GM21723 (cell line): ENCODE data around the gene SLC34A2.
"Not testable (repeated sequence)": the region's sequence is repeated elsewhere in the genome, so short reads cannot be mapped to it uniquely, and the experiment has no call there.

ENCODE experiments used
- ATAC-seq: cut with Tn5 transposase; IDR thresholded peaks from one replicate; pipeline ENCODE4 v1.9.1; 2021; ENCODE audit warnings: mild to moderate bottlenecking, moderate library complexity; ENCODE audit not compliant: unreplicated experiment

SLC34A2 gene, protein sequence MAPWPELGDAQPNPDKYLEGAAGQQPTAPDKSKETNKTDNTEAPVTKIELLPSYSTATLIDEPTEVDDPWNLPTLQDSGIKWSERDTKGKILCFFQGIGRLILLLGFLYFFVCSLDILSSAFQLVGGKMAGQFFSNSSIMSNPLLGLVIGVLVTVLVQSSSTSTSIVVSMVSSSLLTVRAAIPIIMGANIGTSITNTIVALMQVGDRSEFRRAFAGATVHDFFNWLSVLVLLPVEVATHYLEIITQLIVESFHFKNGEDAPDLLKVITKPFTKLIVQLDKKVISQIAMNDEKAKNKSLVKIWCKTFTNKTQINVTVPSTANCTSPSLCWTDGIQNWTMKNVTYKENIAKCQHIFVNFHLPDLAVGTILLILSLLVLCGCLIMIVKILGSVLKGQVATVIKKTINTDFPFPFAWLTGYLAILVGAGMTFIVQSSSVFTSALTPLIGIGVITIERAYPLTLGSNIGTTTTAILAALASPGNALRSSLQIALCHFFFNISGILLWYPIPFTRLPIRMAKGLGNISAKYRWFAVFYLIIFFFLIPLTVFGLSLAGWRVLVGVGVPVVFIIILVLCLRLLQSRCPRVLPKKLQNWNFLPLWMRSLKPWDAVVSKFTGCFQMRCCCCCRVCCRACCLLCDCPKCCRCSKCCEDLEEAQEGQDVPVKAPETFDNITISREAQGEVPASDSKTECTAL

DNA sequence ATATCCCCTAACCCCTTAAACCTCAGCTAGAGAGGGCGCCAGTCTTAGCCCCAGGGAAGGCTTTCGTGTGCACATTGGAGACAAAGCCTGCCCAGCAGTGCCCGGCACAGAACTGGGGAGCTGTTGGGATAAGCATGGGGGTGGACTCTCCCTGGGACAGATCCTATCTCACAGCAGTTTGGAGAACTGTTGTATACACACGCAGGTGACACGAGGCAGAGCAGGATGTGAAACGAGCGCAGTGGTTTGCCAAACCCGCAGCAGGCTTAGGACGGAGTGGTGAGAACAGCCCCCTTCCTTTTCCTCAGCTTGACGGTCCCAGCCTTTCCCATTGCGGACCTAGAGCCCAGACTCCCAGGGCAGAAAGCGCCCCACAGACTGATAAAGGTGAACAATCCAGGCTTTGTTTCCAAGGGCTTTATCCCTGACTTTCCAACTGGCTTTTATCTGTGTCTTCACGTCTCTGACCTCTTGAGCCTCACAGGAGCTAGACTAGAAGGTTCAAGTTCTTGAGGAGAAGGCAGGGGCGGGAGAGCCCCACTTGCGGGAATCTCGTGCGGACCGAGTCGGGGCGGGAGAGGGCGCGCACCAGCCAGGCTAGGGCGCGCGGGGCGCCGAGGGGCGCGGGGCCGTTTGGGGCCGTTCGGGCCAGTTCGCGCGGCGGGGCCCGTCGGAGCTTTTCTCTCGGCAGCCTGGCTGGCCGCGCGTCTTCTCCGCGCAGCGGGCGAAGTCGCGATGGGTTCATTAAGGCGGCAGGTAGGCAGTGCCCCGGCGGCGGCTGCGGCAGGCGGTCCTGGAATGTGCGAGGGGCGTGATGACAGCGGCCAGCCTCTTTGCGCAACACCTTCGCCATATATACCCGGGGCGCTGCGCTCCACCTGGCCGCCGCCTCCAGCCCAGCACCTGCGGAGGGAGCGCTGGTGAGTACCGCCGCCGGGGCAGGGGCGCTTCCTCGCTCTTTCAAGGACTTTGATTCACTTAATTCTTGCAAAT, at the start of gene SLC34A2:
Gene SLC34A2 (plus strand): TSS at position 881 of the 993 bp plus-strand sequence. CDS start 6,650 bp downstream, outside the sequence.
- no peak for ATAC-seq

DNA sequence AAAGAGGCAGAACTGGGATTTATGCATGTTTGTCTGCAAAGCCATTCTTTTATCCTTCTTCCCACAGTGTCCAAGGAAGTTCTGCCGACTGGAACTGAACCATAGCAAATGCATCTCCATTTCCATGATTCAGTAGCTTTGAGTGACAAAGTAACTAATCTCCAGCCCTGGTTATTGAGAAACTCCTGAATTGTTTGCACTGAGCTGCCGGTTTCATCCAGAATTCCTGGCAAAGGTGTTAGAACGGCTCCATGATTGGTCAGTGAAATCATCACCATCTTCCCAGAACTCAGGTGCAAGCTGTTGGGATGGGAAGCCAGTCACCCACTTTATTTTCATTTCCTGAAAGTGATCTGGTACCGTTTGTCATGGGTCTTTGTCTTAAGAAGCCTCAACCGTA, 47.0 kb upstream of the SLC34A2 start:
- no peak for ATAC-seq

DNA sequence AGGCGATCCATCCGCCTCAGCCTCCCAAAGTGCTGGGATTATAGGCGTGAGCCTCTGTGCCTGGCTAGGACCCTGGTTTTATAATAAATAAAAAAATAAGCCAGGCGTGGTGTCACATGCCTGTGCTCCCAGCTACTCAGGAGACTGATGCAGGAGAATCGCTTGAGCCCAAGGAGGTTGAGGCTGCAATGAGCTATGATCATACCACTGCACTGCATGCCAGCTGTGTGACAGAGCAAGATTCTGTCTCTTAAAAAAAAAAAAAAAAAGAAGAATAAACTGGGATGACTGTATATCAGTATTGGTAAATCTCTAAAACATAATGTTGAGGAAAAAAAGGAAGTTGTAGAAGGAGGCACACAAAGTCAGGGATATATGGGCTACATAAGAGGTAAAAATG, 45.7 kb upstream of the SLC34A2 start:
- no peak for ATAC-seq

DNA sequence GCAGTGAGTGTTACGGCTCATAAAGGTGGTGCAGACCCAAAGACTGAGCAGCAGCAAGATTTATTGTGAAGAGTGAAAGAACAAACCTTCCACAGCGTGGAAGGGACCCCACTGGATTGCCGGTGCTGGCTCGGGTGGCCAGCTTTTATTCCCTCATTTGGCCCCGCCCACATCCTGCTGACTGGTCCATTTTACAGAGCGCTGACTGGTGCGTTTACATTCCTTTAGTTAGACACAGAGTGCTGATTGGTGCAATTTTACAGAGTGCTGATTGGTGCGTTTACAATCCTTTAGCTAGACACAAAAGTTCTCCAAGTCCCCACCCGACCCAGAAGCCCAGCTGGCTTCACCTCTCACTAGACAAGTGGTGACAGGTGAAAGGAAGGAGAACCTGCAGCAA, 42.0 kb upstream of the SLC34A2 start:
- ATAC-seq: not testable (repeated sequence)

- no peak for ATAC-seq
These were observed 40.8 kb upstream of the SLC34A2 start for GRCh38 chr4:25614807-25615206.

GRCh38 chr4:25621027-25621930, 34.4 kb upstream of the SLC34A2 start:
- ATAC-seq: no peak

DNA sequence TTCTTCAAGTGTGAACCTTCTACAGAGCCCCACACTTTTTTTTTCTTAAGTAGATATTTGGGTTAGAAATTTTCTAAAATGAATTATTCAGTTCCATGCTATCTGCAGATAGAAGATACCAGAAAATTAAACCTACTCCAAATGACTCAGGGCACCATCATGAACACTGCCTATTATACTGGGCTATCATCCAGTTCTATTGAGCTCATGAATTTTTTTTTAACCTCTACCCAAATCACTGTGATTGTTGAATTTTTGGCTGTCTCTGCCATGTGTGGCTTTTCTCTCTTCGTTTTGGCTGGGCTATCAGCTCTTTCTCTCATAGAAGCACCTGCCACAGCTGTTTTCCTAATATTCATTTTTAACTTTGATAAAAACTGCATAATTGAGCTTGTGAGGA, 31.0 kb upstream of the SLC34A2 start:
- ATAC-seq: no peak

DNA sequence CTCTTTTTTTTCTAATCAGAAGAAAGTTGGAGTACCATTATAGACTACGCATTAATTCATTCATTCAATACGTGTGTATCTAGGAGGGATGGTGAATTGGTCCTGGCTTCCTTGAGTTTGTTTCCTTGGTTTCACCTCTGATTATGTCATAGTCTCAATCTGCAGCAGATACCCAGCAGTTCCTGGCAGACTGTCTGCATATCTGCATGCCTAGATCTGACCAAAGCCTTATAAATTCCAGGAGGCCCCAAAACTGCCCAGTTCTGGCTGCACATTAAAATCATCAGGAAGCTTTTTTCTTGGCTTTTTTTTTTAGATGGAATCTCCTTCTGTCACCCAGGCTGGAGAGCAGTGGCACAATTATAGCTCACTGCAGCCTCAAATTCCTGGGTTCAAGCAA, 27.2 kb upstream of the SLC34A2 start:
- no peak for ATAC-seq

DNA sequence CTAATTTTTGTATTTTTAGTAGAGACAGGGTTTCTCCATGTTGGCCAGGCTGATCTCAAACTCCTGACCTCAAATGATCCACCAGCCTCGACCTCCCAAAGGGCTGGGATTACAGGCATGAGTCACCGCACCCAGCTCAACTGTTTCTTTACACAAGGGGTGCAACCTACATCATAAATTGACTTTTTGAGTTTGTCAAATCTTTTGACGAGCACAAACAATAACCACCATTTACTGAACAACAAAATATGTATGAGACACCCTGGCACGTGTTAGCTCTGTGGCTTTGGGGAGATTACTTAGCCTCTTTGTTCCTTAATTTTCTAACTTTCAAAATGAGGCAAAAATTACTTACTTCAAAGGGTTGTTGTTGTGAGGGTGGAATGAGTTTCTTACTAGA, 23.5 kb upstream of the SLC34A2 start:
- no peak for ATAC-seq

DNA sequence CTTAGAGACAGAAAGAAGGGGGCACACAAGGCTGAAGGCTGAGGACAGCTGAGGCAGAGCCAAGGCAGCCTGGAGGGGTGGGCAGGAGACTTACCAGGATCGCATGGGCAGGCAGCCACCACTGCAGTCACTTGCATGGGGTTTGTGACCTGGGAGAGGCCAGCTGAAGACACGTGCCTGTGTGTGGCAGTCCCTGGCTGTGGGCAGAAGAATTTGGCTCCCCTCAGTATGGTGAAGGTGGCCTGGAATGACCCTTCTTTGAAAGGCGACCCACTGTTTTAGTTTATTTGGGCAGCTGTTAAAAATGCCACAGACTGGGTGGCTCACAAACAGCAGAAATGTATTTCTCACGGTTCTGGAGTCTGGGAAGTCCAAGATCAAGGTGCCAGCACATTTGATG, 22.1 kb upstream of the SLC34A2 start:
- no peak for ATAC-seq

- no peak for ATAC-seq
These were observed 20.1 kb upstream of the SLC34A2 start for GRCh38 chr4:25635501-25635900.

GRCh38 chr4:25637581-25638220, 17.9 kb upstream of the SLC34A2 start:
- no peak for ATAC-seq

GRCh38 chr4:25638221-25638601, 17.4 kb upstream of the SLC34A2 start:
- ATAC-seq: no peak

DNA sequence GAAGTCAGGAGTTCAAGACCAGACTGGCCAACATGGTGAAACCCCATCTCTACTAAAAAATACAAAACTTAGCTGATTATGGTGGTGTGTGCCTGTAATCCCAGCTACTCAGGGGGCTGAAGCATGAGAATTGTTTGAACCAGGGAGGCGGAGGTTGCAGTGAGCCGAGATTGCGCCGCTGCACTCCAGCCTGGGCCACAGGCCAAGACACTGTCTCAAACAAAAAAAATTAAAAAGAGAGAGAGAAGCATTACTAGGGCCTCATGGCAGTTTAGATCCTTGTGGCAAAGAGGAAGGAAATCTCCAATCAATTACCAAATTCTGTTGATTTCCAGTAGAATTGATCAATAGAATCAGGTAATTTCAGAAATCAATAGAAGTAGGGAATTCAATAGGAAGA, 16.8 kb upstream of the SLC34A2 start:
- no peak for ATAC-seq

DNA sequence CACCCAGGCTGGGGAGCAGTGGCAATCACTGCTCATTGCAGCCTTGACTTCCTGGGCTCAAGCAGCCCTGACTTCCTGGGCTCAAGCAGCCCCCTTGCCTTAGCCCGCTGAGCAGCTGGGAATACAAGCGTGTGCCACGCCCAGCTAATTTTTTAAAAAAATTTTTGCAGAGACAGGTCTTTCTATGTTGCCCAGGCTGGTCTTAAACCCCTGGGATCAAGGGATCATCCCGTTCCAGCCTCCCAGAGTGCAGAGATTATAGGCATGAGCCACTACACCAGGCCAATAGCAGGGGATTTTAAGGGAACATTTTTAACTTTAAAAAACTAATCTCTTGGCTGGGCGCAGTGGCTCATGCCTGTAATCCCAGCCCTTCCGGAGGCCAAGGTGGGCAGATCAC, 5.3 kb upstream of the SLC34A2 start:
- ATAC-seq: no peak

DNA sequence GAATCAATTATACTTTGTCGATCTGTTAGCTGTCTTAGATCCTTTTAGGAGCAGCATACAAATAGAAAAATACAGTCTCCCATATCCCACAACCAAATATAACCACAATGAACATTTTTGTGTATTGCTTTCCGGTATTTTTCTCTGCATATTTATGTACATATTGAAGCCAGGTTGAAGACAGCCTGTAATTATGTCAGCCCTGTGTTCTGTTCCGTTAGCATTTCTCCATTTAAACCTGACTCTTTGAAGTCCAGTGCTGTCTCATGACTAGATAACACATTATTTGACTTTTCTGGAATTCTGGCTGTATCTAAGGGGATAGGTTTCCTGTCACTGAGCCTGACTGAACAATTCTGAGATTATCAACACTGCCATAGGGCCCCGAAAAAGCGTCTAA, 4.0 kb upstream of the SLC34A2 start:
- no peak for ATAC-seq

- no peak for ATAC-seq
These were observed 1.4 kb upstream of the SLC34A2 start for GRCh38 chr4:25654031-25654970.

- no peak for ATAC-seq
These were observed 380 bp downstream of the SLC34A2 start for GRCh38 chr4:25656031-25656430.

DNA sequence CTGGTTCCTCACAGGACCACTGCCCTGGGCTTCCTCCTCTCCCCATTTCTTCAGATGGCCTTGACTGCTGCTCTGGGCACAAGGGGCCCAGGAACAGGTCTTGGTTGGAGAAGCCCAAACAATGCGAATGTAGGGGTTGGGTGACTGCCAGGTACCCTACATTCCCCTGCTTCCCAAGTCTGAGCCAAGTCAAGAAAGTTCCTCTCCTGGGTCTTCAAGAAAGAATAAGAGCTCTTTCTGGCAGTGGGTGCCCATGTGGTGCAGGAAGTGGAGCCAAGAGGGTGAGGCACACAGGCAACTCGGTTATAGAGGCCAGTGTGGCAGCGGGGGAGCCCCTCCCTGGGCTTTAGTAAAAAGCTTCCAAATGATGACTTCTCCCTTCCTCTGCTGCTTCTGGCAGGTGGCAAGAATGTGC, 2.7 kb downstream of the SLC34A2 start:
- no peak for ATAC-seq
